Progenitor cell of endocrine pancreas (in vitro differentiated cells): ENCODE data around the gene MYRIP. TPM values are rescaled to one million over a fixed set of nuclear protein-coding genes. Genes with fewer than 3 reads are reported as not detected.
"Not testable (repeated sequence)": the region's sequence is repeated elsewhere in the genome, so short reads cannot be mapped to it uniquely, and the experiment has no call there.

Experiments used
- DNase-seq: peaks from one replicate; pipeline ENCODE4 v3.0.0; 2021; ENCODE audit warnings: low spot score; ENCODE audit not compliant: unreplicated experiment
- H3K27ac Mint-ChIP-seq: 2 replicates; pipeline ENCODE4 v1.8.0; 2021; ENCODE audit warnings: mild to moderate bottlenecking, moderate library complexity, mixed read lengths
- H3K27me3 Mint-ChIP-seq: 2 replicates; pipeline ENCODE4 v1.8.0; 2021; ENCODE audit warnings: mixed read lengths
- H3K36me3 Mint-ChIP-seq: 2 replicates; pipeline ENCODE4 v1.8.0; 2022; ENCODE audit warnings: mixed read lengths; ENCODE audit not compliant: insufficient read depth
- H3K4me1 Mint-ChIP-seq: 2 replicates; pipeline ENCODE4 v1.8.0; 2021; ENCODE audit warnings: low read depth, mixed read lengths
- H3K4me3 Mint-ChIP-seq: 2 replicates; pipeline ENCODE4 v1.8.0; 2021; ENCODE audit warnings: low read depth, mild to moderate bottlenecking, moderate library complexity, mixed read lengths
- H3K9me3 Mint-ChIP-seq: 2 replicates; pipeline ENCODE4 v1.8.0; 2021; ENCODE audit warnings: low read depth, mixed read lengths
- CTCF ChIP-seq: fragments of 200-600 bp; sonication (generic); IDR thresholded peaks from one replicate; pipeline ENCODE4 v1.5.0; 2021; ENCODE audit warnings: antibody characterized with exemption, mild to moderate bottlenecking; ENCODE audit not compliant: unreplicated experiment
- total RNA-seq: library from RNA; stranded (reverse); gene quantifications from 2 replicates; pipeline ENCODE4 v1.2.1, GENCODE V29; 2021

Gene MYRIP
- total RNA-seq, 1 donor from 2014 or later: 0.57 TPM

GRCh38 chr3:40079203-40079846, 269.9 kb downstream of the MYRIP start:
- H3K4me3 Mint-ChIP-seq: no peak overlapping the region
- no peak for TF ChIP-seq CTCF
- H3K4me1 Mint-ChIP-seq: no peaks in the 10 kb centered on the region
- no peaks in the 10 kb centered on the region for H3K27me3 Mint-ChIP-seq
- no peak for DNase-seq
- no peaks in the 10 kb centered on the region for H3K36me3 Mint-ChIP-seq
- peaks cover 8% of the 10 kb centered on the region for H3K9me3 Mint-ChIP-seq
- H3K27ac Mint-ChIP-seq: no peak overlapping the region

GRCh38 chr3:40079847-40080240, 270.4 kb downstream of the MYRIP start:
- no peak for TF ChIP-seq CTCF
- no peaks in the 10 kb centered on the region for H3K27me3 Mint-ChIP-seq

GRCh38 chr3:40083066-40083465, 273.7 kb downstream of the MYRIP start:
- no peaks in the 10 kb centered on the region for H3K36me3 Mint-ChIP-seq
- DNase-seq: no peak
- peaks cover 8% of the 10 kb centered on the region for H3K9me3 Mint-ChIP-seq
- peaks cover 16% of the 10 kb centered on the region for H3K4me1 Mint-ChIP-seq
- no peak overlapping the region for H3K4me3 Mint-ChIP-seq
- H3K27me3 Mint-ChIP-seq: peaks cover 6% of the 10 kb centered on the region
- no peak for TF ChIP-seq CTCF
- H3K27ac Mint-ChIP-seq: no peak overlapping the region

More at GRCh38 chr3:40079847-40080240, 270.4 kb downstream of the MYRIP start:
- no peak for DNase-seq
- Mint-ChIP-seq H3K9me3 (peaks cover 8% of the 10 kb centered on the region), H3K27ac (no peak overlapping the region), H3K4me3 (no peak overlapping the region), H3K36me3 (no peaks in the 10 kb centered on the region), H3K4me1 (no peaks in the 10 kb centered on the region)

- H3K27ac Mint-ChIP-seq, H3K36me3 Mint-ChIP-seq, DNase-seq, H3K9me3 Mint-ChIP-seq, H3K4me3 Mint-ChIP-seq: not testable (repeated sequence)
- Mint-ChIP-seq H3K4me1 (peaks cover 16% of the 10 kb centered on the region), H3K27me3 (peaks cover 11% of the 10 kb centered on the region)
Observed at GRCh38 chr3:40084424-40084823, 275.0 kb downstream of the MYRIP start.

GRCh38 chr3:40086890-40087883, 277.8 kb downstream of the MYRIP start:
- Mint-ChIP-seq H3K4me1 (peaks cover 16% of the 10 kb centered on the region), H3K4me3 (peak overlapping the region; percentile 25), H3K9me3 (peaks cover 4% of the 10 kb centered on the region), H3K36me3 (no peaks in the 10 kb centered on the region), H3K27me3 (peaks cover 27% of the 10 kb centered on the region), H3K27ac (peak overlapping the region; percentile 63)
- DNase-seq: no peak
- TF ChIP-seq CTCF: no peak
